GM23248 (cell line): ENCODE data around the gene MAML3. TPM values are rescaled to one million over a fixed set of nuclear protein-coding genes. Genes with fewer than 3 reads are reported as not detected.

Source experiments
- DNase-seq: peaks from one replicate; pipeline ENCODE4 v3.0.0-alpha.2; 2015
- H2AFZ ChIP-seq: fragments of 200-600 bp; sonication (generic); 2 replicates; pipeline ENCODE4 v1.6.1; 2016; ENCODE audit warnings: antibody characterized with exemption
- H3F3A ChIP-seq: fragments of 200-600 bp; sonication (generic); 2 replicates; pipeline ENCODE4 v1.6.1; 2016; ENCODE audit warnings: mild to moderate bottlenecking, antibody characterized with exemption, mixed run types; ENCODE audit not compliant: insufficient read depth
- H3K27ac ChIP-seq: fragments of 200-600 bp; sonication (generic); 2 replicates; pipeline ENCODE4 v1.5.1; 2016; ENCODE audit warnings: mild to moderate bottlenecking
- H3K27me3 ChIP-seq: fragments of 200-600 bp; sonication (generic); replicated peaks from 2 replicates; pipeline ENCODE4 v1.6.1; 2016; ENCODE audit warnings: mild to moderate bottlenecking; ENCODE audit not compliant: insufficient read depth
- H3K36me3 ChIP-seq: fragments of 200-600 bp; sonication (generic); 2 replicates; pipeline ENCODE4 v1.6.1; 2016; ENCODE audit warnings: low read depth, mild to moderate bottlenecking
- H3K4me1 ChIP-seq: fragments of 200-600 bp; sonication (generic); 2 replicates; pipeline ENCODE4 v1.6.1; 2016; ENCODE audit warnings: mild to moderate bottlenecking; ENCODE audit not compliant: insufficient read depth
- H3K4me2 ChIP-seq: fragments of 200-600 bp; sonication (generic); one replicate; pipeline ENCODE4 v1.6.1; 2016; ENCODE audit warnings: mild to moderate bottlenecking; ENCODE audit not compliant: unreplicated experiment
- H3K4me3 ChIP-seq: fragments of 200-600 bp; sonication (generic); 2 replicates; pipeline ENCODE4 v1.5.1; 2016; ENCODE audit warnings: mild to moderate bottlenecking
- H3K79me2 ChIP-seq: fragments of 200-600 bp; sonication (generic); 2 replicates; pipeline ENCODE4 v1.6.1; 2016; ENCODE audit warnings: mild to moderate bottlenecking; ENCODE audit not compliant: insufficient read depth
- H3K9ac ChIP-seq: fragments of 200-600 bp; sonication (generic); 2 replicates; pipeline ENCODE4 v1.6.1; 2016; ENCODE audit warnings: mild to moderate bottlenecking
- H3K9me2 ChIP-seq: fragments of 200-600 bp; sonication (generic); 2 replicates; pipeline ENCODE4 v1.6.1; 2016; ENCODE audit warnings: mixed run types, mild to moderate bottlenecking, moderate library complexity; ENCODE audit not compliant: insufficient read depth
- H3K9me3 ChIP-seq: fragments of 200-600 bp; sonication (generic); one replicate; pipeline ENCODE4 v1.6.1; 2017; ENCODE audit warnings: low read depth
- H4K20me1 ChIP-seq: fragments of 200-600 bp; sonication (generic); 2 replicates; pipeline ENCODE4 v1.6.0; 2016; ENCODE audit not compliant: insufficient read depth
- EZH2 ChIP-seq: fragments of 200-600 bp; sonication (generic); IDR thresholded peaks from 2 replicates; pipeline ENCODE4 v1.6.1; 2018; ENCODE audit warnings: antibody characterized with exemption, mild to moderate bottlenecking; ENCODE audit not compliant: insufficient read depth, poor library complexity, severe bottlenecking
- EZH2phosphoT487 ChIP-seq: fragments of 200-600 bp; sonication (generic); IDR thresholded peaks from 2 replicates; pipeline ENCODE4 v1.6.1; 2018; ENCODE audit warnings: antibody characterized with exemption, moderate library complexity, mild to moderate bottlenecking, low read depth; ENCODE audit not compliant: insufficient read depth
- whole genome bisulfite sequencing, 2 experiments: methylation state at CpG; one replicate each; pipeline ENCODE4 v1.1.6; 2015 to 2017; ENCODE audit warnings: low lambda C conversion rate in 2 of 2, low coverage in 1 of 2; ENCODE audit errors: missing lambda C conversion rate in 2 of 2; 5-methylcytosine and 5-hydroxymethylcytosine counted together
- in situ Hi-C: fragments of 300-500 bp; cut with MboI; formaldehyde crosslinking; loops from 2 replicates; pipeline ENCODE4 v1.15.0; 2020
- polyA plus RNA-seq: library from polyadenylated mRNA; unstranded; fragments of >200 nt; fragmentation: Nextera tagmentation; extraction: Ambion mirVana; gene quantifications from 2 replicates; pipeline ENCODE4 v1.2.1, GENCODE V29; 2016
- total RNA-seq: library from RNA; depleted of rRNA; stranded (reverse); fragments of >200 nt; shearing (Covaris generic); gene quantifications from 2 replicates; pipeline ENCODE4 v1.2.3, GENCODE V29; 2014

Gene MAML3
- total and polyA plus RNA-seq, 2 experiments from 2014 or later: 0.96 to 1.5 TPM

GRCh38 chr4:140116442-140117104 lies 37.4 kb downstream of the MAML3 start:
- peak overlapping the region; percentile 41 for H3K4me2 ChIP-seq
- H3K9me2 ChIP-seq: no peaks in the 10 kb centered on the region
- no peaks in the 10 kb centered on the region for H4K20me1 ChIP-seq
- H3K4me3 ChIP-seq: no peak overlapping the region
- H2AFZ ChIP-seq: peak overlapping the region; percentile 52
- WGBS, 2 experiments: 33 to 39% methylated on average over 4 of the region's 4 CpGs
- in situ Hi-C loops: no loop called here
- H3K79me2 ChIP-seq: no peaks in the 10 kb centered on the region
- peaks cover 20% of the 10 kb centered on the region for H3K4me1 ChIP-seq
- H3K27me3 ChIP-seq: no peaks in the 10 kb centered on the region
- H3K36me3 ChIP-seq: no peaks in the 10 kb centered on the region
- DNase-seq: peak; percentile 52
- no peaks in the 10 kb centered on the region for H3K9me3 ChIP-seq
- no peak overlapping the region for H3K27ac ChIP-seq
- H3F3A ChIP-seq: peaks cover 24% of the 10 kb centered on the region; the same call in 1 of the 2 replicates
- H3K9ac ChIP-seq: no peak overlapping the region
- TF ChIP-seq EZH2 (no peak), EZH2phosphoT487 (no peak)

- H3K4me2 ChIP-seq: no peak overlapping the region
- H3K4me3 ChIP-seq: no peak overlapping the region
- H4K20me1 ChIP-seq: no peaks in the 10 kb centered on the region
- no peaks in the 10 kb centered on the region for H3K9me2 ChIP-seq
- no peaks in the 10 kb centered on the region for H3K27me3 ChIP-seq
- no peaks in the 10 kb centered on the region for H3K36me3 ChIP-seq
- H3K79me2 ChIP-seq: no peaks in the 10 kb centered on the region
- in situ Hi-C loops: no loop called here
- no peak overlapping the region for H3K27ac ChIP-seq
- peaks cover 26% of the 10 kb centered on the region; the same call in 1 of the 2 replicates for H3F3A ChIP-seq
- H3K4me1 ChIP-seq: peaks cover 24% of the 10 kb centered on the region
- no peak for TF ChIP-seq EZH2phosphoT487
- no peak for TF ChIP-seq EZH2
- H3K9me3 ChIP-seq: no peaks in the 10 kb centered on the region
- H3K9ac ChIP-seq: no peak overlapping the region
- no peak overlapping the region for H2AFZ ChIP-seq
- no peak for DNase-seq
Observed at GRCh38 chr4:140115140-140115539, 38.8 kb downstream of the MAML3 start.

- no peak overlapping the region for H3K9ac ChIP-seq
- no peak overlapping the region for H3K4me3 ChIP-seq
- H3K27ac ChIP-seq: no peak overlapping the region
- no peaks in the 10 kb centered on the region for H4K20me1 ChIP-seq
- peaks cover 26% of the 10 kb centered on the region; the same call in 1 of the 2 replicates for H3F3A ChIP-seq
- H3K9me2 ChIP-seq: no peaks in the 10 kb centered on the region
- H2AFZ ChIP-seq: no peak overlapping the region
- H3K79me2 ChIP-seq: 0 out of 2 replicates have a peak, but pooled peaks cover 3% of the 10 kb centered on the region
- no peaks in the 10 kb centered on the region for H3K27me3 ChIP-seq
- no peak overlapping the region for H3K4me2 ChIP-seq
- in situ Hi-C loops: no loop called here
- H3K9me3 ChIP-seq: no peaks in the 10 kb centered on the region
- TF ChIP-seq EZH2 (no peak), EZH2phosphoT487 (no peak)
- no peaks in the 10 kb centered on the region for H3K36me3 ChIP-seq
- no peak for DNase-seq
- WGBS, 2 experiments: 91 to 96% methylated on average over 2 of the region's 2 CpGs
- H3K4me1 ChIP-seq: peaks cover 24% of the 10 kb centered on the region
Observed at GRCh38 chr4:140113653-140114052, 40.3 kb downstream of the MAML3 start.

- Histone ChIP-seq H3K9me2 (no peaks in the 10 kb centered on the region), H3F3A (peaks cover 26% of the 10 kb centered on the region; the same call in 1 of the 2 replicates), H3K4me1 (peaks cover 24% of the 10 kb centered on the region), H4K20me1 (no peaks in the 10 kb centered on the region), H3K27ac (peak overlapping the region; percentile 53), H2AFZ (0 out of 2 replicates have a peak overlapping the region, but pooled peaks have one; percentile 25), H3K4me3 (peak overlapping the region; percentile 25), H3K9ac (no peak overlapping the region), H3K9me3 (no peaks in the 10 kb centered on the region), H3K27me3 (no peaks in the 10 kb centered on the region), H3K4me2 (peak overlapping the region; percentile 56), H3K36me3 (no peaks in the 10 kb centered on the region), H3K79me2 (0 out of 2 replicates have a peak, but pooled peaks cover 10% of the 10 kb centered on the region)
- TF ChIP-seq EZH2phosphoT487 (no peak), EZH2 (no peak)
- 1 to 7% methylated on average over 2 of the region's 2 CpGs for WGBS, 2 experiments
- peak; percentile 62 for DNase-seq
- in situ Hi-C loops: no loop called here
Observed at GRCh38 chr4:140112576-140112975, 41.4 kb downstream of the MAML3 start.
